ENCODE measurements around the gene TSPO2.

DNA sequence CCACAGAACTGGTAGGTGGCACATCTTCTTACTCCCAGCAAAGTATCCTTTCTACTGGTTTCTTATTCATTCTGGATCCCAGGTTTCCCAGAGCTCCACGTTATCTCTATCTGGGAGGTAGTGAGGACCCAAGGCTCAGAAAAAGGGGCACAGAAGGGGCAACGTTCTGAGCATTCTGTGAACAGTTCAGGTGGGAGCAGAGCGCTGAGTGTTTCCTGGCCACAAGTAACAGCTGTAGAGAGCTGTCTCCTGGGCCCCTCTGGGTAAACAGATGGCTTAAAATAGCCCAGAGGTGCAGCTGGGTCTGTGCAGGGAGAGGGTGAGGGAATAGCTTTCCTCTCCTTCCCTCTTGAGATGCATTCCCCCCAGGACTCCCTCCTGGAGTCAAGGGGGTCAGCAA, 12.9 kb downstream of the TSPO2 start:
- TF ChIP-seq, protein P1, sequence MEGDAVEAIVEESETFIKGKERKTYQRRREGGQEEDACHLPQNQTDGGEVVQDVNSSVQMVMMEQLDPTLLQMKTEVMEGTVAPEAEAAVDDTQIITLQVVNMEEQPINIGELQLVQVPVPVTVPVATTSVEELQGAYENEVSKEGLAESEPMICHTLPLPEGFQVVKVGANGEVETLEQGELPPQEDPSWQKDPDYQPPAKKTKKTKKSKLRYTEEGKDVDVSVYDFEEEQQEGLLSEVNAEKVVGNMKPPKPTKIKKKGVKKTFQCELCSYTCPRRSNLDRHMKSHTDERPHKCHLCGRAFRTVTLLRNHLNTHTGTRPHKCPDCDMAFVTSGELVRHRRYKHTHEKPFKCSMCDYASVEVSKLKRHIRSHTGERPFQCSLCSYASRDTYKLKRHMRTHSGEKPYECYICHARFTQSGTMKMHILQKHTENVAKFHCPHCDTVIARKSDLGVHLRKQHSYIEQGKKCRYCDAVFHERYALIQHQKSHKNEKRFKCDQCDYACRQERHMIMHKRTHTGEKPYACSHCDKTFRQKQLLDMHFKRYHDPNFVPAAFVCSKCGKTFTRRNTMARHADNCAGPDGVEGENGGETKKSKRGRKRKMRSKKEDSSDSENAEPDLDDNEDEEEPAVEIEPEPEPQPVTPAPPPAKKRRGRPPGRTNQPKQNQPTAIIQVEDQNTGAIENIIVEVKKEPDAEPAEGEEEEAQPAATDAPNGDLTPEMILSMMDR (optimal IDR thresholded peaks at IDR 0.05 in 1 of 3, IDR thresholded peaks at IDR 0.05 in 1 of 3, conservative IDR thresholded peaks at IDR 0.05 in 1 of 3; ENCODE audit: extremely low read depth in 1 of 3, insufficient read depth in 2 of 3, low read length in 3 of 3) = no peak
- TF ChIP-seq EZH2 (IDR thresholded peaks at IDR 0.05; ENCODE audit: low read length) = no peak

Measured in keratinocyte (primary cell).